Heart left ventricle (tissue), 13 donors: ENCODE measurements around the gene GPATCH2L.

Experiments
- POLR2A ChIP-seq, 2 donors: fragments of 450-650 bp; IDR thresholded peaks; one replicate each; pipeline ENCODE4 v1.6.1; 2017; ENCODE audit warnings: antibody characterized with exemption in 2 of 2, mild to moderate bottlenecking in 2 of 2, moderate library complexity in 2 of 2
- TF ChIP-seq, protein P1 (sequence below), 12 donors: fragments of 200-600 bp; sonication (generic) in 4 of 12; IDR thresholded peaks; one replicate each; pipeline versions ENCODE4 v1.5.0 to v1.8.0; 2018 to 2022; ENCODE audit warnings: antibody characterized with exemption in 12 of 12, mild to moderate bottlenecking in 5 of 12
- donor health status: ischemic (EF 13 %, LVEDD 7.1; RV severe dilation, severe dysfunction).
- donor health status: DM: no; HTN: yes; CAD: no.
- donor health status: DM: no; HTN: no; CAD: no.
- donor health status: ischemic (EF 25% LVEDD 6.9; RV normal size, moderate dysfunction).
- donor health status: ischemic (EF 25% LVEDD 5.7; RV mildly dilated, moderate dysfunction).
- donor health status: ischemic (EF 35%, LVEDD 5.7; RV mildly dilated, moderate dysfunction).
- donor health status: nonischemic (EF 11% LVEDD 7.7; RV severe dilation, severe dysfunction).
- donor health status: DM: yes; HTN: yes; CAD: no.
- donor health status: PGD.
- donor health status: ischemic (EF 29% LVEDD 5.4; RV normal size, mild dysfunction).
- donor health status: nonischemic (EF 23%, LVEDD 6.1; RV moderate dilation, normal function).

DNA sequence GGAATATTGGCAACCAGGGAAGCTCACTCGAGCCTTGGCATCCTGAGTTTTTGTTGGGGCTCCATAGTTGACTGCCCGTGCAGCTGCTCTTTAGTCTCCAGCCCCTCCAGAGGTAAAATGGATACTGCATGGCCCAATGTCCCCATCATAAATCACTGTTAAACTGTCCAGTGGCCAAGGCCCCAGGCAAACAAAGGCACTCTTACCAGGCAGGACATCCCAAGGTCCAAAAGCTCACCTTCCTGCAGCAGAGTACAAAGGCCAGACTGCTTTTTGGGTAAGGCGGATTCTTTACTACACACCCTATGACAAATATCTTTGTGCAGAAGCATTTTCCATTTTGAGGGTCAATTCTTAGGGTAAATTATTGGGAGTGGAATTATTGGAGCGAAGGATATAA, 81.1 kb downstream of the GPATCH2L start:
- TF ChIP-seq, protein P1, sequence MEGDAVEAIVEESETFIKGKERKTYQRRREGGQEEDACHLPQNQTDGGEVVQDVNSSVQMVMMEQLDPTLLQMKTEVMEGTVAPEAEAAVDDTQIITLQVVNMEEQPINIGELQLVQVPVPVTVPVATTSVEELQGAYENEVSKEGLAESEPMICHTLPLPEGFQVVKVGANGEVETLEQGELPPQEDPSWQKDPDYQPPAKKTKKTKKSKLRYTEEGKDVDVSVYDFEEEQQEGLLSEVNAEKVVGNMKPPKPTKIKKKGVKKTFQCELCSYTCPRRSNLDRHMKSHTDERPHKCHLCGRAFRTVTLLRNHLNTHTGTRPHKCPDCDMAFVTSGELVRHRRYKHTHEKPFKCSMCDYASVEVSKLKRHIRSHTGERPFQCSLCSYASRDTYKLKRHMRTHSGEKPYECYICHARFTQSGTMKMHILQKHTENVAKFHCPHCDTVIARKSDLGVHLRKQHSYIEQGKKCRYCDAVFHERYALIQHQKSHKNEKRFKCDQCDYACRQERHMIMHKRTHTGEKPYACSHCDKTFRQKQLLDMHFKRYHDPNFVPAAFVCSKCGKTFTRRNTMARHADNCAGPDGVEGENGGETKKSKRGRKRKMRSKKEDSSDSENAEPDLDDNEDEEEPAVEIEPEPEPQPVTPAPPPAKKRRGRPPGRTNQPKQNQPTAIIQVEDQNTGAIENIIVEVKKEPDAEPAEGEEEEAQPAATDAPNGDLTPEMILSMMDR (IDR thresholded peaks at IDR 0.05), result no peak
- no peak for TF ChIP-seq POLR2A (IDR thresholded peaks at IDR 0.05)
